Right renal cortex interstitium (tissue), 3 donors: ENCODE results near the gene OR4Q2. TPM values are rescaled to one million over a fixed set of nuclear protein-coding genes. Genes with fewer than 3 reads are reported as not detected.
"Not testable (repeated sequence)": the region's sequence is repeated elsewhere in the genome, so short reads cannot be mapped to it uniquely, and the experiment has no call there.

ENCODE experiments used
- DNase-seq, 3 donors: peaks; one replicate each; pipeline ENCODE4 v3.0.0-alpha.2; 2013; ENCODE audit warnings: low read depth in 3 of 3, low spot score in 2 of 3
- polyA plus RNA-seq, 3 donors: library from polyadenylated mRNA; unstranded; fragments of 120-200 nt; gene quantifications; one replicate each; pipeline ENCODE4 v1.2.1, GENCODE V29; 2013; ENCODE audit not compliant: insufficient read length in 3 of 3

The OR4Q2 gene
- not detected for polyA plus RNA-seq

DNA sequence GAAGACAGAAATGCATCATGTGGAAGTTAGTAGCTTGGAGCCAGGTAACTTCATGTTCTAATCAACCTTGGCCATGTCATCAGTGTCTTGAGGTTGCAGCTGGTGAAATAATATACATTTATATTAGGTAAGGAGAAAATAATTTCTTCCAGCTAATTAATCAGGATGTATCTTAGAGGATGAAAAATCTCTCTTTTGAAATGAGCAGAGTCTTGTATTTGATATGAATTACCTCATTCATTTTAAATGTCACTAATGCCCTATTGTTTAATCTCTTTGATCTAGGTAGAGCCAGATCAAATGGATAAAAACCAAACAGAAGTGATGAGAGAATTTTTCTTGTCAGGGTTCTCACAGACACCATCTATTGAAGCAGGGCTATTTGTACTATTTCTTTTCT lies at the start of gene OR4Q2:
Gene OR4Q2, plus strand, starts transcription at position 301 of the 400 bp plus-strand sequence.
- no peak for DNase-seq

DNA sequence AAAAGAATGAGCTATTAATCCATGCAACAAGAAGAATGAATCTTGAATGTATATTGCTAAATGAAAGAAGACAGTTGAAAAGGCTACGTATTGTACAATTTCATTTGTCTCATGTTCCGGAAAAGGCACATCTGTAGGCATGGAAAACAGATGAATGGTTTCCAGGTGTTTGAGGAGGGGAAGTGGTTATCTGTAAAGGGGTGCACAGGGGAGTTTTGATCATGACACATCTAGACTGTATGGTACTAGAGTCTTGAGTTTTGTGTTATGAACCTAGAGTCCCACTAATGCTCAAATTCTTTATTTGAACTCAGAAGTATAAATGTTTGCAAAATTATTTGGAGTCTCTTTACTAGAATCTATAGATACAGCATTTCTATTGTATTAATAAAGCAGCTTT lies 32.2 kb upstream of the OR4Q2 start:
- DNase-seq: not testable (repeated sequence)

DNA sequence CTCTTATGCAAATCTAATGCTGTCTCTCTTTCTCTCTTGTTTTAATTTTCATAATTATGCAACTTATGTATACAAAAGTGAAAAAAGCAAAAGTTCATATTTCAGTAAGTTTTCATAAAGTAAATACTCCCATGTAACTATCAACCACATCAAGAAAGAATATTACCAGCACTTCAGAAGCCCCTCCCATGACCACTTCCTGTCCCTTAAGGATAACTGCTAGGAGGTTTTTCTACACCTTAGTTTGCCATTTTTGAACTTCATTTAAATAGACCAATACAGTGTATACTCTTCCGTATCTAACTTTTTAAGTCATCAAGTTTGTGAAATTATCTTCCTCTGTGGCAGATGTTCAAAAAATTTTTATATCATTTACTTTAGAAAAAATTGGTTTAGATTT lies 27.1 kb upstream of the OR4Q2 start:
- DNase-seq: no peak

DNA sequence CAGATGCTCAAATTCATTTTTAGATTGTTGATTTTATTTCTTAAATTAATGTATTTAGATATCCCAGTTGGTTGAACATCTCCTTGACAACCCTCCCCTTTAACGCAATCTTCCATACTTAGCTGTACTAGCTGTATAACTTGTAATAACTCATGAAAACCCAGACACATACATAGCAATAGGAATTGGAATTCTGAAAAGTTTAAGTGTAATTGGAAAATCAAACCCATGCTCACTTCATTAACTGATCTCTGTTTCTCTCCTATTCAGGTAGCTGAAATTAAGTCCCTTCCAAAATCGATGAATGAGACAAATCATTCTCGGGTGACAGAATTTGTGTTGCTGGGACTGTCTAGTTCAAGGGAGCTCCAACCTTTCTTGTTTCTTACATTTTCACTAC lies 26.7 kb upstream of the OR4Q2 start, which contains the start of gene OR4K15:
Gene OR4K15, plus strand, starts transcription at position 301 of the 400 bp plus-strand sequence. Its CDS starts 0 bp downstream, at position 301.
- no peak for DNase-seq

DNA sequence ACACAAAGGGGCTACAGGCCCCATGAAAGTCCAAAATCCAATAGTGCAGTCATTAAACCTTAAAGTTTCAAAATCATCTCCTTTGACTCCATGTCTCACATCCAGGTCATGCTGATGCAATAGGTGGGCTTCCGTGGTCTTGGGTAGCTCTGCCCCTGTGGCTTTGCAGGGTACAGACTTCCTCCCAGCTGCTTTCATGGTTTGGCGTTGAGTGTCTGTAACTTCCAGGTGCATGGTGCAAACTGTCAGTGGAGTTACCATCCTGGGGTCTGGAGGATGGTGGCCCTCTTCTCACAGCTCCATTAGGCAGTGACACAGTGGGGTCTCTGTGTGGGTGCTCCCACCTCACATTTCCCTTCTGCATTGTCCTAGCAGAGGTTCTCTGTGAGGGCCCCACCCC lies 8.5 kb upstream of the OR4Q2 start:
- no peak for DNase-seq

DNA sequence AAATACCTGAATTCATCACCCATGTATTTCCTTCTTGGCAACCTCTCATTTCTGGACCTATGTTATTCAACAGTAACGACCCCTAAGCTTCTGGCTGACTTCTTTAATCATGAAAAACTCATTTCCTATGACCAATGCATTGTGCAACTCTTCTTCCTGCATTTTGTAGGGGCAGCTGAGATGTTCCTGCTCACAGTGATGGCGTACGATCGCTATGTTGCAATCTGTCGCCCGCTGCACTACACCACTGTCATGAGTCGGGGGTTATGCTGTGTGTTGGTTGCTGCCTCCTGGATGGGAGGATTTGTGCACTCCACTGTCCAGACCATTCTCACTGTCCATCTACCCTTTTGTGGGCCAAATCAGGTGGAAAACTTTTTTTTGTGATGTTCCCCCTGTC lies 356 bp downstream of the OR4Q2 start:
- DNase-seq: no peak

DNA sequence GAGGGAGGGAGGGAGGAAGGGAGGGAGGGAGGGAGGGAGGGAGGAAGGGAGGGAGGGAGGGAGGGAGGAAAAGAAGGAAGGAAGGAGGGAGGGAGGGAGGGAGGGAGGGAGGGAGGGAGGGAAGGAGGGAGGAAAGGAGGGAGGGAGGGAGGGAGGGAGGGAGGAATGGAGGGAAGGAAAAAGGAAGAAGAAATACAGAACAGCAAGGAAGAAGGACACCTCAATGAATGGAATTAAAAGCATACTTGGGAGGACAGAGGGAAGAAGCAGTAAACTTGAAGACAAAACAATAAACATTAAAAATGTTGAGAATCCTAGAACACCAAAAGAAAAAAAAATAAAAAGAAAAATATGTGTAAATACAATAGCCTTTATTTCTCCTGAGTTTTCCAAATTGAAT lies 6.2 kb downstream of the OR4Q2 start:
- no peak for DNase-seq

DNA sequence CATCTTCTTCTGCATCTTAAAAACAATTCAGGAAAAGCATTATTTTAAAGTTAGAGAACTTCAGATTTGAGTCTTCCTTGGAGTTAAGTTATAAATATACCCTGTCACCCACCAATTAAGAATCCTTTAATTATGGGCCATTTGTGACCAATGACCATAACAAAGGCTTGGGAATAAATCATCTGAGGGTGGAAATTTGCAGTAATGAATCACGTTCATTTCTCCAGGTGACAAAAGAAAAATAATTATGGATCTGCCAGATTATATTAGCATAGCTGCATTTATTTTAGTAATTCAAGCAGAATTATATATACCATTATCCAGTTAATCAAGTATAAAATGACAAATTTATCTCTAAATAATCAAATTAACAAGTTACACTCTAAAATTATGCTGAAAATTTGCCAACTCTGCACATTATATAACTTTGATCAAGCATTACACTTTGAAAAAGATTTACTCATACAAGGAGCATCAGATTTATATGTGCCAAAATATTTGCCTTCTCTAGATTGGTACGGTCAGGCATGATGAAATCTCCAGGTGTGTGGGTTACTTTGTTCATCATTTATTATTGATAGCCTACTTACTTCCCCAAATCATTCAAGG lies 17.4 kb downstream of the OR4Q2 start, which contains the start of gene OR4K14:
Gene OR4K14, minus strand, starts transcription at position 51 of the 609 bp plus-strand sequence. CDS start 4,114 bp downstream, outside the sequence.
- DNase-seq: no peak

DNA sequence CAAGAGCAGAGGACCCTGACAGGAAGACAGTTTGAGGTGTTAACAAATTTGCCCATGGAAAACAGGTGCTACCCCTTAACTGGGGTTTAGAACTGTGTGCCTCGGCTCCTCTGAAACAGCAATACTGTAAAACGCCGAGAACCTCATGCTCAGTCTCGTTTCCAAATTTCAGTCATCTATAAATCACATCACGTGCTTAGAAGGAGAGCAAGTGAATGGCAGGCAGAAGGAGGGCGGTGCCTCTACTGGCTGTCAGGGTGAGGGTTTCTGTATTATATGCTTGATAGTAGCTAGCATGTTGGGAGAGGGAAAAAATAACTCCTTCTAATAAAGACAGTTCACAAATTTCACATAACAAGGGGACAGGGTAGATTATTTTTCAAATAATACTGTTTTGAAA lies 29.1 kb downstream of the OR4Q2 start:
- no peak for DNase-seq

DNA sequence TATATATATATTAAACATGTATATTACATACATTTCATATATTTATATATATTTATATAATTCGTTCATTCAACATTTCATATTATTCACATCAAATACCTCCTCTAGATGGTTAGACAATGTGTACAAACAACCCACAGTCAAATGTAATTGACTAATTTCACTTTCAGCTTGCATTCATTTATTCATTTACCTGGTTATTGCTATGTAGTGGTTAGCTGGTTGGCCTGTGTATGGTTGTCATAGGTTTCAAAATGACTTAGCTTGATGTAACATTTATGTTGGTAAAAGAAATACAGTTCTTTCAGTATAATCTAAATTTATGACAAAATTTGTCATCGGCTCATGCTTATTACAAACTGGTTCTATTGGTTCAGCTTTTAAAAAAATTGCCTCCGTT lies 33.5 kb downstream of the OR4Q2 start:
- no peak for DNase-seq

DNA sequence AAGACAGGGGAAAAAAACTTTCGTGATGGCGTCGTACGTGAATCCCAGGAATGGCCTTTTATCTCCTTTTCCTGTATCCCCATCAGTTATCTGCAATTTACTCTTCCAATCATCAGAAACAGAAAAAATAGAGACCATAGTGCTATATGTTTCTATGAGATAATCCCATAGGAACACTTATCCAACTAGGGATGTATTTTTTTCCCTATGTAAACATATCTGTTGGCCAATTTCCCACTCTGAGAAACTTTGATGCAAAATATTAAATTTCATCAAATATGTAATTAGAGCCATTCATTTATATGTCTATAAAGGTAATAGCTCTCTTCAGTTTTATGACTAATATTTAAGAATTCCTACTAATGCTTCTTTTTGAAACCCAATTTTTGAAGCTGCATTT lies 34.0 kb downstream of the OR4Q2 start, which contains the start of gene OR4K13:
Gene OR4K13, minus strand, starts transcription at position 101 of the 400 bp plus-strand sequence. CDS start 1,280 bp downstream, outside the sequence.
- DNase-seq: no peak

DNA sequence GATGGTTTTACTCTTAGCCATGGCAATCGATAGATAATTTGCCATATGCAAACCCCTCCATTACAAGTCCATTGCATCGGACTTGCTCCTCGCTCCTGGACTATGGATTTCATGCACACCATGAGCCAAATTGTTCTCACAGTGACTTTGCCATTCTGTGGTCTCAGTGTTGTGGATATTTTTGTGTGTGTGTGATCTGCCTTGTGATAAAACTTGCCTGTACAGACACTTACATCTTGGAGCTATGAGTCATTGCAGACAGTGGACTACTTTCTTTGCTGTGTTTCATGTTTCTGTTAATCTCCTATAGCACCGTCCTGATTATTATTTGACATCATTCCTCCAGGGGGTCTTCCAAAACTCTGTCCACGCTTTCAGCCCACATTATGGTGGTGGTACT lies 42.3 kb downstream of the OR4Q2 start:
- no peak for DNase-seq

DNA sequence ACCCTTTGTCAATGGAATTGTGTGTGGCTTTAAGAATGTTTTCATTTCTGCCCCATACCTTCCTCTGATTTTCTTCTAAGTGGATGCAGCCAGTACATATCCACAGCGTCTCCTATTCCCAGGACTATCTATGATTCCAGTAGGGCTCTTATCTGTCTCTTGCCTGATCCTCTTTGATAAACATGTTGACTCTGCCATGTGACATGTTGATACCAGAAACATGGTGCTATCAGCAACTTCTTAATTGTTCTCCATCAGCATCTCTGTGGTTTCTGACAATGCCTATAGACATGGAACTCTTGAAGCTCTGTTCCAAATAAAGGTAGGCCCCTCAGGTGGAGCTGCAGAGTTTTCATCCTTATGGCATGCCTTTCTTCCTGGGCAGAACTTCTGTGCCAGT lies 46.2 kb downstream of the OR4Q2 start:
- no peak for DNase-seq

Other genes with a start within 250 kb of the OR4Q2 start
- not detected for gene OR4M1, start 228.7 kb upstream of the OR4Q2 start, polyA plus RNA-seq
- gene OR4N2, start 198.4 kb upstream of the OR4Q2 start, polyA plus RNA-seq: not detected
- gene OR4K2, start 127.0 kb upstream of the OR4Q2 start, polyA plus RNA-seq: not detected
- gene OR4K5, start 81.6 kb upstream of the OR4Q2 start, polyA plus RNA-seq: not detected
- not detected for gene OR4K1, start 71.2 kb upstream of the OR4Q2 start, polyA plus RNA-seq
- gene OR4K15, start 26.6 kb upstream of the OR4Q2 start, polyA plus RNA-seq: not detected
- not detected for gene OR4K14, start 17.1 kb downstream of the OR4Q2 start, polyA plus RNA-seq
- gene OR4K13, start 33.9 kb downstream of the OR4Q2 start, polyA plus RNA-seq: not detected
- gene OR4L1, start 57.9 kb downstream of the OR4Q2 start, polyA plus RNA-seq: not detected
- under 1 TPM in 2 of 3 donors, not detected in 1; 0.03 to 0.07 TPM for gene OR4K17, start 108.6 kb downstream of the OR4Q2 start, polyA plus RNA-seq
- gene OR4N5, start 136.7 kb downstream of the OR4Q2 start, polyA plus RNA-seq: not detected
- not detected for gene OR11G2, start 188.7 kb downstream of the OR4Q2 start, polyA plus RNA-seq
- gene OR11H6, start 221.5 kb downstream of the OR4Q2 start, polyA plus RNA-seq: not detected
- under 1 TPM; 0.43 to 0.55 (median 0.45) TPM for gene OR11H7, start 226.8 kb downstream of the OR4Q2 start, polyA plus RNA-seq
- not detected for gene OR11H4, start 237.1 kb downstream of the OR4Q2 start, polyA plus RNA-seq